GM19397 (cell line): ENCODE data around the gene RPS6KL1.

Source experiments
- ATAC-seq: cut with Tn5 transposase; IDR thresholded peaks from one replicate; pipeline ENCODE4 v1.9.1; 2021; ENCODE audit warnings: mild to moderate bottlenecking, moderate library complexity; ENCODE audit not compliant: unreplicated experiment

RPS6KL1 gene

GRCh38 chr14:74915826-74916225 is 7.2 kb downstream of the RPS6KL1 start:
- ATAC-seq = no peak

GRCh38 chr14:74915426-74915825 is 7.6 kb downstream of the RPS6KL1 start:
- ATAC-seq = no peak

- ATAC-seq = no peak
These were observed 9.0 kb downstream of the RPS6KL1 start for GRCh38 chr14:74913986-74914573.

GRCh38 chr14:74913393-74913910 is 9.6 kb downstream of the RPS6KL1 start:
- ATAC-seq = no peak

- no peak for ATAC-seq
These were observed 10.3 kb downstream of the RPS6KL1 start for GRCh38 chr14:74912801-74913200.

GRCh38 chr14:74912111-74912510 is 10.9 kb downstream of the RPS6KL1 start:
- ATAC-seq = no peak

GRCh38 chr14:74911704-74912103 is 11.4 kb downstream of the RPS6KL1 start:
- ATAC-seq = no peak

- ATAC-seq = no peak
These were observed 11.8 kb downstream of the RPS6KL1 start for GRCh38 chr14:74911221-74911620.

GRCh38 chr14:74910556-74910955 is 12.5 kb downstream of the RPS6KL1 start:
- ATAC-seq = no peak

GRCh38 chr14:74909911-74910310 is 13.1 kb downstream of the RPS6KL1 start:
- no peak for ATAC-seq

- no peak for ATAC-seq
These were observed 13.6 kb downstream of the RPS6KL1 start for GRCh38 chr14:74909501-74909900.

GRCh38 chr14:74908861-74909341 is 14.2 kb downstream of the RPS6KL1 start:
- ATAC-seq = no peak

- ATAC-seq = no peak
These were observed 15.3 kb downstream of the RPS6KL1 start for GRCh38 chr14:74907744-74908143.

- no peak for ATAC-seq
These were observed 16.0 kb downstream of the RPS6KL1 start for GRCh38 chr14:74906925-74907521.

- no peak for ATAC-seq
These were observed 17.4 kb downstream of the RPS6KL1 start for GRCh38 chr14:74905595-74906142.

GRCh38 chr14:74904635-74905503 is 18.2 kb downstream of the RPS6KL1 start:
- no peak for ATAC-seq

- no peak for ATAC-seq
These were observed 19.9 kb downstream of the RPS6KL1 start for GRCh38 chr14:74902941-74903705.

GRCh38 chr14:74898694-74899093 is 24.4 kb downstream of the RPS6KL1 start:
- ATAC-seq = no peak

- no peak for ATAC-seq
These were observed 25.0 kb downstream of the RPS6KL1 start for GRCh38 chr14:74898083-74898482.

GRCh38 chr14:74897642-74898041 is 25.4 kb downstream of the RPS6KL1 start:
- no peak for ATAC-seq

- ATAC-seq = no peak
These were observed 26.7 kb downstream of the RPS6KL1 start for GRCh38 chr14:74896400-74896799.
